HG02840 (cell line): Measurements from ENCODE around the gene CRIP2.

ENCODE experiments used
- ATAC-seq: cut with Tn5 transposase; IDR thresholded peaks from one replicate; pipeline ENCODE4 v1.9.1; 2021; ENCODE audit warnings: mild to moderate bottlenecking, moderate library complexity, moderate number of reproducible peaks; ENCODE audit not compliant: unreplicated experiment, low FRiP score

CRIP2 gene

DNA sequence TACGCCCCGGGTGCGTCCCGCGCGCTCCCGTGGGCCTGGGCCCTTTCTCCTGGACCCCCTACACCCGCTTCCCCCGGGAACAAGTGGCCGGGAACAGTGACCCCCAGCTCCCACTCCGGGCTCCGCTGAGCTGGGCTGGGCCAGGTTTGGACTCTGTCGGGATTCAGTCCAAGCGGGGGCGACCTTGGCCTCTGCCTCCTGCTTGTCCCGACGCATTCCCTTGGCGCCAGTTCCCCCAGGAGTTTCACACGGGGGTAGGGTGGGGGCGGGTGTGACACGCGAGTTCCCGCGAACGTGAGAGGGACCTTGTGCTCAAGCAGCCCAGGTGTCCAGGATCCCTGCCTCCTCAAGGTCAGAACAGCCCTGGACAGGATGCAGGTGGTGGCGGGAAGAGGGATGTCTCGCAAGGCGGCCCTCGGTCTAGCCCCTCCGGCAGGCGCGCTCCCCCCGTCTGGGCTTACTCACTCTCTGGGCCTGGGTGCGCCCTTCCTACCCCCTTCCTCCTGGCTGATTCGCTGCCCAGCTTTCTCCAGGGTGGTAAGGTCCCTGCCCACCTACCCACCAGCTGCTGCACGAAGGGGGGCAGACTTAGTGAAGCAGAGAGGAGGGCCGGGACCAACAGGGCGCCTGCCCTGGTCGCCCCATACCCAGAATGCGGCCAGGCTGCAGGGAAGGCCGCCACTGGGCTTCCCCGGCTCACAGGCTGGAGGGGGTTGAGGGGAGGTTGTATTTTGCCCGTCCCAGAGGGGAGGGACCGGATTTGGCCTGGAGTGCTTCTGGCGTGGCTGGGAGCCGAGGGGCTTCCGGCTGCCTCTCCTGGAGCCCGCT, 862 bp downstream of the CRIP2 start:
- ATAC-seq, result no peak

DNA sequence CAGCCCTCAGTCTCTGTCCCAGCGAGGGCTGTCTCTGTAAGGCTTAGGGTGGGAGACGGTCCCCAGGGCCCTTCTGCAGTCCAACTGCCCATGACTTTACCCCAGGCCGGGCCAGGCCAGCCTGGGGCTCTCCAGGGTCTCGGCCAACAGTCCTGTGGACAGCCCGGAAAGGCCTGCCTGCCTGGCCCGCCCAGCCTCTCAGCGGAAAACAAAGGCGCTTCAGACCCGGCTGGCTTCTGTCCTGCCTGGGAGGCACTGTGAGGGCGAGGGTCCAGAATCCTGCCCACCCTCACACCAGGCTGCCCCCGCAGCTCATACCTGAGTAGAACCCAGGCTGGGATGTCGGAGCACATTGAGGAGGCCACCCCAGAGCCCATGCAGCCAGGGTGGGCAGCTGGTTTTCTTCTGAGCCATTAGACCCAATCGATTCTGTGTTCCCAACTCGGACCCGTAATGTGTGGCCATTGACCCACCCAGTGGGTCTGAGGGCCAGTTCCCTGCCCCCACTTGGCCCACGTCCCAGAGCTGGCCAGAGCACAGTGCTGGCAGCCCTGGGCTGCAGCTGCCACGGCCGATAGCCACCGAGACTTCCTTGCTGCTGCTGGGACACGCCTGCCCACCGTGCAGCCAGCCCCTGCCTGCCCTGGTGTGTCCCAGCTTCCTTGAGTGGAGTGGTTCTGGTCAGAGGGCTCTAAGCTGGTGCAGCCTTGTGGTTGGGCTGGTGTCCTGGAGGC, 1.6 kb downstream of the CRIP2 start:
- ATAC-seq, result no peak

- ATAC-seq, result no peak
Observed at GRCh38 chr14:105476831-105477659, 2.4 kb downstream of the CRIP2 start.

- no peak for ATAC-seq
Observed at GRCh38 chr14:105477660-105478397, 3.2 kb downstream of the CRIP2 start.

- no peak for ATAC-seq
Observed at GRCh38 chr14:105478398-105479251, 4.0 kb downstream of the CRIP2 start.

DNA sequence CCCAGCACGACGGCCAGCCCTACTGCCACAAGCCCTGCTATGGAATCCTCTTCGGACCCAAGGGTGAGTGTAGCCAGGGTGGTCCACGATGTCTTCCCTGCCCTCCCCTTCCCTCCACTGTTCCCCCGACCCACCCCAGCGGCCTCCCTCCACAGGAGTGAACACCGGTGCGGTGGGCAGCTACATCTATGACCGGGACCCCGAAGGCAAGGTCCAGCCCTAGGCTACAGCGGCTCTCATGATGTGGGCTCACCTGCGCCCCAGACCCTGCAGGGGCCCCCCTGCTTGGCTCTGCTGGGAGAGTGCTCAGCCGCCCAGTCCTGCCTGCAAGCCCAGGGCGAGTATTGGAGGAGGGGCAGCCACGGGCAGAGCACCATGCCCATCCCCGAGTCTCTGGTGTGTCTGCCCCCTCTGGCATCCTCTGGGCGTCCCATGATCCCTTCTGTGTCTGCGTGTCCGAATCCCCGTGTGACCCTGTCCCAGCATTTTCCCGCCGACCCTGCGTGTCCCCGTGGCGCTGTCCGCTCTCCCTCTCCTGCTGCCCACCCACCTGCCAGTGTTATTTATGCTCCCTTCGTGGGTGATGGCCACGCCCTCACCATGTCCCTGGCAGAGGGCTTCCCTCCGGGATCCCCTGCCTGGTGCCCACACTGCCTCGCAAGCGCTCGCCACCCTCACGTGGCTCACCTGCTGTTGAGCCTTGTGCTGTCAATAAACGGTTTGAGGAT, 5.0 kb downstream of the CRIP2 start:
- ATAC-seq, result no peak

DNA sequence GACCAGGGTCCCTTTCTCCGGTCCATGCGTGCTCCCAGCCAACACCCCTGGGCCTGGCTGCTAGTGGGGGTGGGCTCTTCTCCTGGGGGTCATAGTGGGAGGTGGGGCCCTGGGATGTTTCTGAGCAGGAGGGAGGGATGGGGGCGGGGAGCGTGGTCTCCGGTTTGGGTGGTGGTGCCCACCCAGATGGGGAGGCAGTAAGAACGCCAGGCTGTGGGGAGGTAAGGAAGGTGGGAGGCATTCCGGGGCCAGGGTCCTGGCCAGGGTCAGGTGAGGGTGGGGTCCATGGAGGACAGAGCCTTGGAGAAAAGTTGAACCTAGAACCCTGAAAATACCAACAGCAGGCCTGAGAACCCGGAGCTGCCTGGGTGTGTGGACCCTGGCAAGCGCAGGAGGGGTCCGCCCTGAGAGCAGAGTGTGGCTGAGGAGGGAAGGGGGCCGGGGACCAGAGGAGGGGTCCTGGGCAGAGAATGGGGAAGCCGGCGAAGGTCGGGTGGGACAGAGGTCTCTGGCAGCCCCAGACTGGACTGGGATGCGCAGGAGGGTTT, 5.7 kb downstream of the CRIP2 start:
- no peak for ATAC-seq

GRCh38 chr14:105480807-105481801, 6.5 kb downstream of the CRIP2 start:
- ATAC-seq, result peak; percentile 1

DNA sequence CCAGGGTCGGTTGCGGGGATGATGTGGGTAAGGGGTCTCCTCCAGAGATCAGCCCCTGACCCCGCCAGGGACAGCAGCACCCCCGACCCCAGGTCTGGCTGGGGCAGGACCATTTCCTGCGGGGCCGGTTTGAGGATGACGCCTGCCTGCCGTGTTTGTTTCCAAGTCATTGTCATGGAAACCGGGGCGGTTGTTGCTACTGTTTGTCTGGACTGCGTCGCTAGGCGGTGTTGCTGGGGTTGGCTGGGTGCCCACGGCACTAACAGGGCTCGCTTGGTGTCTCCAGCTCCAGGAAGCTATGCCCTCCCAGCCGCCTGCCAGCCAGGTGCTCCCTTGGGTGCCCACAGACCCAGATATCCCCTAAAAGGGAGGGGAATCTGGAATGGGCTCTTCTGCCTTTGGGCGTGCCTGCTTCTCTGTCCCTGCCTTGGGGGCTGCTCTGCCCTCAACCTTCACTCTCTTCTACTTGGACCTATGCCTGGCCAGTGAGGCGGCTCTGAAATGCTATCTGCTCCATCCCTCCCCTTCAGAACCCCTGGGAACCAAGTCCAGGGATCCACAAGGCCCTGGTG, 7.4 kb downstream of the CRIP2 start:
- peak; percentile 43 for ATAC-seq

GRCh38 chr14:105482486-105483110, 8.0 kb downstream of the CRIP2 start:
- no peak for ATAC-seq

DNA sequence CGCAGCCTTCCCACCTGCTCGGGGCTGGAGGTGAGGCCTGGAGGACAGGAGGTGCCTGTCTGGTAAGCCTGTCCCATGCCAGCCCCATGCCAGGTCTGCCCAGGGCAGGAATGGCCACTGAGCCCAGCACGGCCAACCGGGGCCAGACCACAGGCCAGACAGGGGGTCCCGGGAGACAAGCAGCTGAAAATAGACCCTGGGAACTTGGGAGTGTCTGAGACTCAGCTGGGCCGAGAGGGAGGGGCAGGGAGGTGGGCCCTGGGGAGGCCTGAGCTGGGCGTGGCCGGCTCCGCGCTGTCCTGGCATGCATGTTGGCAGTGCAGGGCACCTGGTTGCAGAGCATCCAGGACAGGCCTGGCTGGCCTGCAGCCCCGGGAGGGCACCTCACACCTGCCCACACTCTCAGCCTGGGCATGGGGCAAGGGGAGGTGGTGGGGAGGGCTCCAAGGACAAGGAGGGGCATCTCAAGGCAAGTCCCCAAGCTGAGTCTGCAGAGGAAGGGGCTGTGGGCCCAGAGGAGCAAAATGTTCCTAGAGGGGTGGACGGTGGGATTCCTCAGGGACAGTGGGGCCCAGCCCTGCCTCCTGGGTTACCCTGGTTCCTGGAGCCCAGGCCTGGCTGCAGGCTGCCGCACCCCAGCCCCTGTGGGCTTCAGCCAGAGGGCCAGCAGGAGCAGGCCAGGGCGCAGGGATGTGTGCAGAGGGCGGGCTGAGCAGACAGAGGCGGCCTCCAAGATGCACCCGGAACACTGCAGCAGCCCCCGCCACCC, 8.9 kb downstream of the CRIP2 start:
- no peak for ATAC-seq

DNA sequence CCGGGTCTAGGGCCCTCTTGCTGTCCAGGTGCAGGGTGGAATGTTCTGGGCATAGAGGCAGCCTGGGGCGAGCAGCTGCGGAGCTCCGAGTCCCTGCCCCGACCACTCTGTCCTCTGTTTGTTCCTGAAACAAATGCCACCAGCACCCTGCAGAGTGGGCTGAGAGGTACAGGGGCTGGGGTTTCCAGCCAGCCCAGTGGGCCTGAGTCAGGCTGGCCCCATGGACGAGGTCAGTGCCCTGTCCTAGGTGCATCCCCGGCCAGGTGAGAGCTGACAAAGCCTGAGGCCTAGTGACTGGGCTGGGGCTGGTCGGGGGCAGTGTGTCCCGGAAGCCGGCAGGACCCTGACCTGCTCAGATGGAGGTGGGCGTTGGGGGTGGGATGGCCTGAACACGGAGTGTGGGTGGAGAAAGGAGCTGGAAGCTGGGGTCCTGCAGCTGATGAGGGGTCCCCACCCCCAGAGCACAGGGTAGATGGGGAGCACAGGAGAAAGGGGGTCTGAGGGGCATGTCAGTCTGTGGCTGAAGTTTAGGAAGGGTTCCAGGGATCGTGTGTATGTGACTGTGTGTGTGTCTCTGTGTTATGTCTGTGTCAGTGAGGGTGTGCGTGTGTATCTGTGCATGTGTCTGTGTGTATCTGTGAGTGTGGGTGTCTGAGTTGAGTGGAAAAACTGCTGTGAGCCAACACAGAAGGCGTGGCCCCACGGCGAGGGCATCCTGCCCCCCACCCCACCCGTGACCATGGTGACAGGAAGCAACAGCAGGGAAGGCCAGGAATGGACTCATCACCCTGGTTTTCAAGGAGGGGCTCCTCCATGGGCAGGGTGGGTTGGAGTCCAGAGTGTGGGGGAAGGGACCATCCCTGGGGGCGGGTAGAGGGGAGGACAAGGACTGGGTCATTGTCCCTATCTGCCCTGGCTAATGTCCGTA, 9.7 kb downstream of the CRIP2 start:
- ATAC-seq, result no peak

DNA sequence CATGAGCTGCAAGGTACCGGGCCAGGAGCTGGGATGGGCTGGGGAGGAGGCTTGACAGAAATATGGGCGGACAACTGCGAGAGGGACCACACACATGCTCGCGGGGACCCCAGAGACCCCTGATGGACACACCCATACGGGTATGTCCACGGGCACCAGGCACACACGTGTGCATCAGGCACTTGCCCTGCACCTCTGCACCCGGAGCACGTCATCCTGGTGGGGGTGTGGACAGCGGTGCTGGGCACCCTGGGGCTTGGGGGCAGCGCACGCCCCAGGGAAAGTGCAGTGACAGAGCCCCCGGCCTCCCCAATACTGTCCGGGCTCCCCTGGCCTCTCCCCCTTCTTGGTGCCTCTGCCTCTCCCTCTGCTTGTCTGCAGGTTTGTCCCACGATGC, 10.4 kb downstream of the CRIP2 start:
- no peak for ATAC-seq

- no peak for ATAC-seq
Observed at GRCh38 chr14:105485739-105486162, 11.1 kb downstream of the CRIP2 start.
